Sigmoid colon (tissue), 4 donors: ENCODE measurements around the gene CMTR1.

Source experiments
- CTCF ChIP-seq, 4 experiments: fragments of 450-650 bp in 3 of 4; fragments of 200-600 bp in 1 of 4; IDR thresholded peaks; one replicate each; pipeline ENCODE4 v1.5.1; 2016 to 2019; ENCODE audit warnings: antibody characterized with exemption in 4 of 4, mild to moderate bottlenecking in 3 of 4, moderate library complexity in 2 of 4
- EP300 ChIP-seq, 4 donors: sonication (generic); formaldehyde crosslinking; IDR thresholded peaks; one replicate each; pipeline ENCODE4 v1.6.1; 2017; ENCODE audit warnings: antibody characterized with exemption in 4 of 4
- POLR2A ChIP-seq, 2 donors: fragments of 450-650 bp; IDR thresholded peaks; one replicate each; pipeline ENCODE4 v1.6.1; 2016; ENCODE audit warnings: antibody characterized with exemption in 2 of 2, mild to moderate bottlenecking in 2 of 2, moderate library complexity in 2 of 2
- POLR2AphosphoS5 ChIP-seq, 4 donors: sonication (generic); formaldehyde crosslinking; IDR thresholded peaks; one replicate each; pipeline ENCODE4 v1.6.1; 2017; ENCODE audit warnings: antibody characterized with exemption in 4 of 4

GRCh38 chr6:37399795-37400490 lies 33.1 kb upstream of the CMTR1 start:
- no peak for TF ChIP-seq CTCF (IDR thresholded peaks at IDR 0.05)
- TF ChIP-seq EP300 (IDR thresholded peaks at IDR 0.05): no peak
- TF ChIP-seq POLR2A (IDR thresholded peaks at IDR 0.05): no peak
- no peak for TF ChIP-seq POLR2AphosphoS5 (IDR thresholded peaks at IDR 0.05)
